CD4-positive, alpha-beta T cell (primary cell): ENCODE measurements around the gene ARFIP1. TPM values are rescaled to one million over a fixed set of nuclear protein-coding genes. Genes with fewer than 3 reads are reported as not detected.

ENCODE experiments used
- ATAC-seq: fragments of 200-7000 bp; cut with Tn5 transposase; one replicate; pipeline ENCODE4 v1.10.0; 2022; ENCODE audit warnings: mild to moderate bottlenecking; ENCODE audit not compliant: poor library complexity
- CTCF ChIA-PET: fragments of 350-600 bp; sonication (Branson Sonifier 250); formaldehyde crosslinking; loops from one replicate; lab custom pipeline; 2021; ENCODE audit warnings: antibody characterized with exemption, inconsistent platforms; lab: Charles Lee
- POLR2A ChIA-PET: fragments of 350-600 bp; sonication (Branson Sonifier 250); formaldehyde crosslinking; loops from one replicate; lab custom pipeline; 2021; ENCODE audit warnings: antibody characterized with exemption, inconsistent platforms; lab: Charles Lee
- DNase-seq, 14 experiments: peaks; one replicate each; pipeline ENCODE4 v3.0.0-alpha.2; 2013 to 2020; ENCODE audit warnings: mixed read lengths in 2 of 14
- H3K27ac ChIP-seq, 2 donors: one replicate each; pipeline versions ENCODE4 v1.5.1 to v1.7.0; 2013; ENCODE audit warnings: low read length in 2 of 2, low read depth in 1 of 2, mild to moderate bottlenecking in 1 of 2
- H3K27me3 ChIP-seq, 2 experiments: 1 replicate in 1 of 2; 2 replicates in 1 of 2; pipeline versions ENCODE4 v1.6.1 to v1.7.0; 2013; ENCODE audit warnings: low read length in 2 of 2, control low read depth in 1 of 2, mild to moderate bottlenecking in 1 of 2, moderate library complexity in 1 of 2; ENCODE audit not compliant: insufficient read depth in 2 of 2, control insufficient read depth in 1 of 2
- H3K36me3 ChIP-seq: one replicate; pipeline ENCODE4 v1.6.1; 2013; ENCODE audit warnings: low read length, control low read depth; ENCODE audit not compliant: insufficient read depth
- H3K4me1 ChIP-seq: one replicate; pipeline ENCODE4 v1.6.1; 2013; ENCODE audit warnings: low read length, control low read depth; ENCODE audit not compliant: insufficient read depth
- H3K4me3 ChIP-seq: one replicate; pipeline ENCODE4 v1.5.1; 2013; ENCODE audit warnings: mild to moderate bottlenecking, low read length, moderate library complexity
- H3K9me3 ChIP-seq, 2 experiments: 1 replicate in 1 of 2; 2 replicates in 1 of 2; pipeline versions ENCODE4 v1.6.1 to v1.7.0; 2013; ENCODE audit warnings: low read length in 2 of 2, mild to moderate bottlenecking in 2 of 2, control low read depth in 1 of 2, moderate library complexity in 1 of 2; ENCODE audit not compliant: control insufficient read depth in 1 of 2, insufficient read depth in 1 of 2
- H3K27ac Mint-ChIP-seq: one replicate; pipeline ENCODE4 v1.8.0; 2020; ENCODE audit warnings: mixed read lengths
- H3K27me3 Mint-ChIP-seq: one replicate; pipeline ENCODE4 v1.8.0; 2021; ENCODE audit warnings: mixed read lengths
- H3K36me3 Mint-ChIP-seq: one replicate; pipeline ENCODE4 v1.8.0; 2021; ENCODE audit warnings: low read depth, mixed read lengths
- H3K4me1 Mint-ChIP-seq: one replicate; pipeline ENCODE4 v1.8.0; 2021; ENCODE audit warnings: low read depth, mixed read lengths
- H3K4me3 Mint-ChIP-seq: one replicate; pipeline ENCODE4 v1.8.0; 2020; ENCODE audit warnings: mild to moderate bottlenecking, mixed read lengths
- H3K9me3 Mint-ChIP-seq: one replicate; pipeline ENCODE4 v1.8.0; 2020; ENCODE audit warnings: mixed read lengths
- intact Hi-C, 2 experiments: fragments of 100-400 bp; cut with DNase I in 1 of 2; cut with micrococcal nuclease in 1 of 2; formaldehyde crosslinking; loops; one replicate each; pipeline versions ENCODE4 v1.15.1 to v1.9.0; 2023 to 2025; cut with DNase I, micrococcal nuclease
- total RNA-seq, 174 experiments: library from RNA in 2 of 174; stranded (reverse) in 2 of 174; gene quantifications; one replicate each; pipeline ENCODE4 v1.2.3 and lab custom pipeline; 2021 to 2026
- TF ChIP-seq, protein P1 (sequence below): fragments of 200-600 bp; IDR thresholded peaks from one replicate; pipeline ENCODE4 v1.8.0; 2022; ENCODE audit warnings: antibody characterized with exemption, mild to moderate bottlenecking

Gene ARFIP1
- total RNA-seq, 2 experiments from 2014 or later, result 2.6 to 3.0 TPM

DNA sequence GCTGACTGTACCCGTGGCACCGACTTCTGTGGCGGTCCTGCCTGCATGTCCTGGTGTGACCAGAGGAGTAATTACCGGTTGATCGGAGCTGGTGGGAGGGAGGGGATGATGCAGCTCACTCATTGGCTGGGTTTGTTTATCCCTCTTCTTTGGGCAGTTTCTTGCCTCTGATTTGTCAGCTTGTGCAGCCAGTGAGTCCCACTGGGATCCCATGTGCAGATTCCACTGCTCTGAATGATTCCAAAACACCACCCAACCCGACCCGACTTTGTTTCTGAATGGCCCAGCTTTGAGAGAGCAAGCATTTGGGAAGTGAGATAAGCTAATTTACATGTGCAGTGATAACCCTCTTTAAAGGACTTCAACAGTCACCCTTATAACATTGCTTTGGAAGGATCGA, 170.2 kb downstream of the ARFIP1 start:
- DNase-seq (no peak), ATAC-seq (no peak)
- no peak overlapping the region for H3K27ac ChIP-seq
- Mint-ChIP-seq H3K27me3 (peaks cover 30% of the 10 kb centered on the region), H3K9me3 (no peaks in the 10 kb centered on the region), H3K27ac (no peak overlapping the region), H3K36me3 (no peaks in the 10 kb centered on the region), H3K4me1 (no peaks in the 10 kb centered on the region), H3K4me3 (no peak overlapping the region)
- CTCF ChIA-PET, result no interaction called here
- H3K4me3 ChIP-seq, result no peak overlapping the region
- no peaks in the 10 kb centered on the region for H3K4me1 ChIP-seq
- TF ChIP-seq, protein P1, sequence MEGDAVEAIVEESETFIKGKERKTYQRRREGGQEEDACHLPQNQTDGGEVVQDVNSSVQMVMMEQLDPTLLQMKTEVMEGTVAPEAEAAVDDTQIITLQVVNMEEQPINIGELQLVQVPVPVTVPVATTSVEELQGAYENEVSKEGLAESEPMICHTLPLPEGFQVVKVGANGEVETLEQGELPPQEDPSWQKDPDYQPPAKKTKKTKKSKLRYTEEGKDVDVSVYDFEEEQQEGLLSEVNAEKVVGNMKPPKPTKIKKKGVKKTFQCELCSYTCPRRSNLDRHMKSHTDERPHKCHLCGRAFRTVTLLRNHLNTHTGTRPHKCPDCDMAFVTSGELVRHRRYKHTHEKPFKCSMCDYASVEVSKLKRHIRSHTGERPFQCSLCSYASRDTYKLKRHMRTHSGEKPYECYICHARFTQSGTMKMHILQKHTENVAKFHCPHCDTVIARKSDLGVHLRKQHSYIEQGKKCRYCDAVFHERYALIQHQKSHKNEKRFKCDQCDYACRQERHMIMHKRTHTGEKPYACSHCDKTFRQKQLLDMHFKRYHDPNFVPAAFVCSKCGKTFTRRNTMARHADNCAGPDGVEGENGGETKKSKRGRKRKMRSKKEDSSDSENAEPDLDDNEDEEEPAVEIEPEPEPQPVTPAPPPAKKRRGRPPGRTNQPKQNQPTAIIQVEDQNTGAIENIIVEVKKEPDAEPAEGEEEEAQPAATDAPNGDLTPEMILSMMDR, result no peak
- no peaks in the 10 kb centered on the region for H3K9me3 ChIP-seq
- POLR2A ChIA-PET, result no interaction called here
- intact Hi-C loops, result no loop called here
- H3K36me3 ChIP-seq, result no peaks in the 10 kb centered on the region
- H3K27me3 ChIP-seq, result peaks cover 0 to 4% of the 10 kb centered on the region in 2 experiments

DNA sequence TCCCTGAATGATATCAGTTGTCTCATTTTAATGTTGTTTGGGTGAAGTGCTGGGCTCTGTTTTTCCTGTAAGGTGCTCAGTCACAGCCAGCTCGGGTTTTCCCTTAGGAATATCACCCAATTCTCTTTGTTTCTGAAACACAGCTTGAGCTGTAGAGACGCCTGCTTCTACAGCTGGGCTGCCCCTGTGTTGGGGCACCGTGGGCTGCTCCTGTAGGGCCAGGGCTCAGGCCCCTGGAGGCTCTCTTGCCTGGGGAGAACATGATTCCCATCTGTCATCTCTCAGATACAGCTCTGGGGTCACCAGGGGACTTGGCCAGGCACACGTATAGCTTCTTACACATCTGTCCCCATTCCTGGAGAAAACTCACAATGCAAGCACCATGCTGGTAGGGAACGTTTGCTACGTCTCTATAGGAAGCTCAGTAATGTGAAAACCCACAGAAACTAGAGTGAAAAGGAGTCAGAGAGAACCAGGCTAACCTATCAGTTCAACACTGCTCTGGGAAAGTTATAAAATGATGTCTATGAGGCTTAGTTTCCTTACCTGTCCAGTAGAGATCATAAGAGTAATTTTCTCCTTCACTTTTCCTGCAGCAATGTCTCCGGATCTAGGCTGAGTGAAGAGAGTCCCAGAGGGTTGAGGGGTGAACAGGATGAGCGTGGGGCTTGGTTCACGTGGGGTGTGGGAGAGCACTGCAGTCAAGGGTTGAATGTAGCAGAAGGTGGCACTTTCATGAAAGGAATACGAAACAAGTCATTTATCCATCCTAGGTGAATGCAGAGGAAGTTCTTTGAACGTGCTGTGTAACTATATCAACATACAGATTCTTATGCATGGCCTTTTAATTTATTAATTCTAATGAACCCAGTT, 170.9 kb downstream of the ARFIP1 start:
- Histone ChIP-seq H3K9me3 (no peaks in the 10 kb centered on the region), H3K27ac (no peak overlapping the region), H3K4me1 (no peaks in the 10 kb centered on the region), H3K36me3 (no peaks in the 10 kb centered on the region), H3K27me3 (peaks cover 0 to 4% of the 10 kb centered on the region in 2 experiments), H3K4me3 (no peak overlapping the region)
- DNase-seq (no peak), ATAC-seq (no peak)
- H3K9me3 Mint-ChIP-seq, result no peaks in the 10 kb centered on the region
- no peak overlapping the region for H3K4me3 Mint-ChIP-seq
- peaks cover 28% of the 10 kb centered on the region for H3K27me3 Mint-ChIP-seq
- H3K4me1 Mint-ChIP-seq, result no peaks in the 10 kb centered on the region
- ChIA-PET POLR2A (no interaction called here), CTCF (no interaction called here)
- H3K36me3 Mint-ChIP-seq, result no peaks in the 10 kb centered on the region
- H3K27ac Mint-ChIP-seq, result no peak overlapping the region
- intact Hi-C loops, result no loop called here
- TF ChIP-seq, protein P1, result no peak

DNA sequence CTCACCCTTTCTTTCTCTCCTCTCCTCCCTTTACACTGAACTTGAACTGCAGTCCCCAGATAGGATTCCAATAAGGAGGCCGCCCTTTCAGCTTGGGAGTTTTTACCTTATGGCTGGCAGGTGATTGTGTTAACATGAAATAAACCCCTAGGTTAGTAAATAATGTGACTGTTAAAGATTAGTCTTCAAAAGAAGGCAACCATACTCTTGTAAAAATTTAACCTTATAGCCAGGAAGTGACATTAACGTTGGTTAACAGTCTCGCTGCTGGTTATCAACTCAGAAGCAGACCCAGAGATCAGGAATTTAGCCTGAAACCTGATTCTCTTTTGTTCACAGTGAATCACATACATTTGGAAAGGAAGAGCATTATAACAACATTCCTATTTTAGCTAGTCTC, 171.6 kb downstream of the ARFIP1 start:
- TF ChIP-seq, protein P1, result no peak
- Mint-ChIP-seq H3K4me1 (no peaks in the 10 kb centered on the region), H3K27ac (no peak overlapping the region), H3K36me3 (no peaks in the 10 kb centered on the region), H3K27me3 (peaks cover 28% of the 10 kb centered on the region), H3K9me3 (no peaks in the 10 kb centered on the region), H3K4me3 (no peak overlapping the region)
- Histone ChIP-seq H3K4me1 (no peaks in the 10 kb centered on the region), H3K36me3 (no peaks in the 10 kb centered on the region), H3K27me3 (peaks cover 0 to 4% of the 10 kb centered on the region in 2 experiments), H3K27ac (no peak overlapping the region), H3K4me3 (no peak overlapping the region), H3K9me3 (no peaks in the 10 kb centered on the region)
- intact Hi-C loops, result no loop called here
- DNase-seq (no peak), ATAC-seq (no peak)
- POLR2A ChIA-PET, result no interaction called here
- CTCF ChIA-PET, result no interaction called here
